GM18867 (cell line): Measurements from ENCODE around the gene TTLL11.

Source experiments
- ATAC-seq: cut with Tn5 transposase; IDR thresholded peaks from one replicate; pipeline ENCODE4 v1.9.1; 2021; ENCODE audit warnings: mild to moderate bottlenecking, moderate library complexity; ENCODE audit not compliant: unreplicated experiment

Gene TTLL11

DNA sequence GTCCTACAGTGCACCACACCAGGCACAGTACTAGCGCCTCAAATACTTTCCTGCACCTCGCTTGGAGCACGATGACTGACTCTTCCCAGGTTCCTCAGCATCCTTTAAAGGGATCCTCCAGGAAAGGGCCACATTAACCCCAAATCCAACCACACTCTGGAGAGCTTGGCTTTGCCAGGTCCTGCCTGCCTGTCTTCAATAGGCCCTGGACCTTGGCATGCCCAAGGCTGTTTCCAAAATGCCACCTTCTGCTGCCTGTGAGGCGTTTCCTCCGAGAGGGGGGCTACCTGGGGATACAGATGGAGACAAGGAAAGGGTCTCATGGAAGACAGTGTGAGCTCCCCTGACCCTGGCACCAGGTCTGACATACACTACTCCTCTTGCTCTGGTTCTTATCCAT is 271.8 kb downstream of the TTLL11 start:
- no peak for ATAC-seq

DNA sequence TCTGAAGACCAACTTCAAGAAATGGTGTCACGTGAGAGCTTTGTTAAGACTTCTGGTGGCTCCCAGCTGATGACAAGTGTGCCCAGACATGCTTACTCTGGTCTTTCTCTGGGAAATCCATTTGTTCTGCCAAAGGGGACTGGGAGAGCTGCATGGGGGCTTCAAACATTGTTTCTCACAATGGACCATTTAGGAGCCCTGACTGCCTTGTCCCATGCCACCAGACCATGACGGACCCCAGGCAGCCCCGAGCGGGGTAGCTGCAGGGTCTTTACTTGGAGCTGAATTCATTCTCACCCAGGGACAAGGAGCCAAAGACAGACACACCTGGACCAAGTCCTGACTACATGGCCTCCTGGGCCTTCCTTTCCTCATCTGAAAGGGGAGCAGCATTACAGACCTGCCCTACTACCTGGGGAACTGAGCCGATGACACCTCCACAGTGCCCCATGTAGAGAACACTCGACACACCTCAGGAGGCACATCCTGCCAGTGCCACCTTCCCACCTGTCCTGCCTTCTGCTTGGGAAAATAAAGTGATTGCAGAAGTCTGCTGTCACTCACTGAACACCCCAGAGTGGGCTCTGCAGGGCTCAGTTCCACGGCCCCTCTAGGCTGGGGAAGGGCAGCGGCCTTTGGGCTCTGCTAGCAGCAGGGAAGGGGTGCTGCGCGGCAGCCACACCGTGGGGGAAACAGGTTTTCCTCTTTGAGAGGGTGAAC is 272.7 kb downstream of the TTLL11 start:
- ATAC-seq: no peak

DNA sequence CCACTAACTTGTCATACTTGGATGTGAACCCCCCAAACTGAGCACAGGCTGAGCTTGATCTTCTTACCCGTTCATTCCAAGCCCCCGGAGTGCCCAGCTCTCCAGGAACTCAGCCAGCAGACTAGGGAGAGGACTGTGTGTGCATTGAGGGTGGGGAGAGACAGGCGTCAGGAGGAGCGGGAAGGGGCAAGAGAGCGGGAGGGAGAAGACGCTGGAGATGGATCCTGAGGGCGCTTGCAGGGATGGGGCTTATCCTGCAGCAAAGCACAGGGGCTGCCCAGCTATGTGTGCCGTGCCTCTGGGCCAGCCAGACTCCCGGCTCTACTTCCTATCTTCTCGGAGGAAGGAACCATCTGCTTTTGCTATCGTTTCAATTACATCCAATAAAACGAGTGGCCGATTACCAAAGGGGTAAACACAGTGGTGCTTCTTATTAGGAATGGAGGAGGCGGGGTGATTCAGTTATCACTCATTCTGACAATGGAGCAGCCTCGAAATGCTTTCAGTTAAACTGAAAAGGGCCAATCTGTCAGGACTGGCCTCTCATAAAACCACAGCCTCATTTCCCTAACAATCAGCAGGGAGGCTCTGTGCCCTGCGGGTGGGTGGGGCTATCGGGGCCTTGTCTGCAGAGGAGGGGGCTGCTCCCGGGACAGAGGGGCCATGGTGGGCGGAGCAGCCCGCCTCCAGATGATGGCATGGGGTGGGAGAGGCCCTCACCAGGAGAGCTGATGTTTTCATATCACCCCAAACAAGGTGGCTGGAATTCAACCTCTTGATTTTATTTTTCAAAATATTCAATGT is 273.5 kb downstream of the TTLL11 start:
- no peak for ATAC-seq

DNA sequence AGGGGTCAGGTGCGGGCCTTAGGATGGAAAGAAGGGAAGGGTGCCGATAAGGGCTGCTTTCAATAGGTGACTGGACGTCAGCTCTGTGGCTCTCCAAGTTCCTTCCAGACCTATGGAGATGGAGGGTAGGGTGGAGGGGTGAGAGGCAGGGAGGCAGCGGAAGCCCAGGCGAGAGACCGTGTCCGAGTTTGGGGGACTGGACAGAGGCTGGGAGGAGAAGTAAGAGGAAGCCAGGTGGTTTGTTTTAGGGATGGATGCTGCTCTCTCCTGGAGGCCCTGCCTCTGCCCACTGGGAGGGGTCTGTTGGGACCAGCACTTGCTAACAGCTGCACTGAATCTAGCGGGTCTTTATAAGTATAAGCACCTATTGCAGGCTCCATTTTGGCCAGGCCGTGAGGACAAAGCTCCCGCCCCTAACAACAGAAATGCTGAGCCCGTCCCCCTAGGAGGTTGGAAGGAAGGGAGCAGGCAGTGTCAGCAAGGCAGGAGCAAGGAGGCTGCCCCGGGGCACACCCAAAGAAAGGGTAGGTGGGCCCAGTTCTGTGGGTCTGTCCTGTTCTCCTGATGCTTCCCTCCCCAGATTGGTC is 274.2 kb downstream of the TTLL11 start:
- ATAC-seq: no peak

DNA sequence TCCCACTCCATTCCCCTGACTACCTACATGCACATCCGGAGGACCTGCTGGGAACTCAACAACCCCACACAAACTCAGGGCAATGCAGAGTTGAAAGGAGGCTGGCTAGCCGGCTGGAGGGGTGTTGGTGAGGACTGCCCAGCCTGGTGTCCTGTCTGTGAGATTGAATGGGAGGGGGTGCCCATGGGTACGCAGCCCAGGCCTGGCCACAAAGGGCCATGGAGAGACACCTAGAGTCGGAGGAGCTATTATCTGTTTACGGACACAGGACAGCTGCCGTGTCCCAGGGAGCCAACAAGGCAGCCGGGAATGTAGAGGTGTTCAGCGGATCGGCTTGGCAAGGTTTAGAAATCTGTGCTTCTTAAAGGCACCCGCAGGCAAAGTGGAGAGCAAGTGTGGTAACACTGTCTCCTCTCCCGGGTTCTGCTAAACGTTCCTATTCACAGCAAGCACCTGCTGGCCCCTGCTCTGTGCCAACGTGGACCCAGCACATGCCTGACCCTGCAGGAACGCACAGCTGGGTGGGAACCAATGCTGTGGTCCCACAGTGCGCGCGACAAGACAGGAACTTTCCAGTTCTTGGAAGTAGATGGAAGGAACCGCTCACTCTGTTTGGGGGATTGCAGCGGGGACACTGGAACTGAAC is 275.0 kb downstream of the TTLL11 start:
- ATAC-seq: no peak

DNA sequence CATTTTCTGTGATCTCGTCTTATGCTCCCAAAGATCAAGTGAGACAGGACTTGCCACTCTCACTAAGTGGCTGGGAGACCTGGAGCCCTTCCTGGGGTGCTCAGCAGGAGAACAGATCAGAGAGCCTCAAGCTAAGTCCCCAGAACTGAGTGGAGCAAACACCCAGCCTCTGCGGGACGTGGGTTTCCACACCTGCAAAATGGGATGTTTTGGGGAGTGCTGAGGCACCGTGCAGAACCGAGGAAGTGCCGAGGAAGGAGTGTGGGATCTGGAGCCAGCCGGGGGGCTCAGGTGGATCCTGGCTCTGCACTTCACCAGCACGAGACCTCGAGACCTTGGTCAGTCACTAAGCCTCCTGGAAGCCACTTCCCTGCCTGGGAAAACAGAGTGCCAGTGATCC is 275.6 kb downstream of the TTLL11 start:
- no peak for ATAC-seq

DNA sequence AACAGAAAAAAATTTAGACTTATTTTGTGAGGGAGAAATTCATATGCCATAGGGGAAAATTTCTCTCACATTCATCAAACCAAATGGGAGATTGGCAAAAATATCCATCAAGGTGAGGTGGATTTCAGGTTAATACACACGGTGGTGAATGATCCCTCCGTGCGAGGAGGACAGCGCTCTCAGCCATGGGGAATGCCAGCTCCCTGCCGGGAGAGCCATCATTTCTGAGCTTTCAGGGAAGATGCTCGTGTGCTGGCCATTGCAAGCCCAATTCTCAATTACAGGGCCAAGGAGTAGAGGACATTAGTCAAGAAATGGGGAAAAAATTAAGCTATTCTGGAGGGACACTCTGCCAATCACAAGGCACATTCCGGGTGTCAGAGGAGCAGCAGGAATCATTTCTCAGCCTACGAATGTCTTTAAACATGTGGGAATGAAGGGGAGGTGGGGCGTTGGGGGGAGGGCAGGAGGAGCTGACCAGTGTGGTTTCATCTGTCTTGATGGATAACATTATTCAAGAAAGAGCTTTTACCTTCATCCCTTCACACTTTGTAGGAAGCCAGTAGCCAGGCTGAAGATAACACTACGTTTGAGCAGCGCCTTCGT is 276.2 kb downstream of the TTLL11 start:
- ATAC-seq: no peak

DNA sequence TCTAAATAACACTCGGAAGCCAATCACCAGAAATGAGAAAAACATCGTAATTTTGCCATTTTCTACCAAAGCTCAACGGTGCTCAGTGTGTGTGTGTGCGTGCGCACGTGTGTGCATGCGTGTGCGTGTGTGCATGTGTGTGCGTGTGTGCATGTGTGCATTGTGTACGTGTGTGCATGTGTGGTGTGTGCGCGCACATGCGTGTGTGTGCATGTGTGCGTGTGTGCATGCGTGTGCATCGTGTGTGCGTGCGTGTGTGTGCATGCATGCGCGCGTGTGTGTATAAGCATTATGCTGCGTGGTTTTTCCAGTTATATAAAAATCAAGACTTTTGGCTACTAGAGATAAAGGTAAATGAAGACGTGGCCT is 276.7 kb downstream of the TTLL11 start:
- ATAC-seq: no peak

DNA sequence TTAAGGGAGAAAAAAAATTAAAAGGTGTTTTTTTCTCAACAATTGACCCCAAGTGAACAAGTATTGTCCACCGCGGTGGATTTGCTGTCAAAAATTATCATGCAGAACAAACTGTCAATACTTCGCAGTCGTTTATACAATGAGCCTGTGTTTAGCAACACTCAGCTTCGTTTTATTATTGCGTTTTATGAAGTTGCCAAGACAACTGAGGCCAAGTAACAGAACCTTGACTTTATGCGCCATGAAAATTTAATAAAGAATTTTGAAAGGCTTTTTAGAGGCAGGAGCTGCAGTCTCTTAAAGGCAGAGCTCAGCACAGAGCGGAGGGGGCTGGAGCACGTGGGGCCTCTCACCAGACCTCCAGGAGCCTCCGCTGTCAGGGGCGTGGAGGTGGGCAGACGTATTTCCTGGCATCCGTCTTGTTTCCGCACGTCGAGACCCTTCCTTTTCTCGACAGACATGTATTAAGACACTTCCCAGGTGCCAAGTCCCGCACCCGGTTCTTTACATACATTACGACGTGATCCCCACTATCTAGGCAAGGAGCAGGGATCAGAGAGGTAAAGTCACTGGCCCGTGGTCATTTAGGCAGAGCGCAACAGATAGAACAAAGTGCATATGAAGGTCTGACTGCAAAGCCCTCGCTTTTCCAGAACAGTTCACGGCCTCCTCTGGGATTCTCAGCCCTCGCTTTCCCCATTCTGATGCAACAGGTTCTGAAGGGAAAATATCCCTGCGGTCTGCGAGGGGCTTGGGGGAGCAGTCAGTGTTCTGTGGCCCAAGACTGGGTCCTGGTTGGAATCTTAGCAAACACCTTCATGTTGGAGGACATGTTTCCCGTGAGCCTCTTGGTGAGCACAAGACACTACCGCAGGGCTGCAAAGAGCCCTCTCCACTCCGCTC is 277.3 kb downstream of the TTLL11 start:
- ATAC-seq: no peak

DNA sequence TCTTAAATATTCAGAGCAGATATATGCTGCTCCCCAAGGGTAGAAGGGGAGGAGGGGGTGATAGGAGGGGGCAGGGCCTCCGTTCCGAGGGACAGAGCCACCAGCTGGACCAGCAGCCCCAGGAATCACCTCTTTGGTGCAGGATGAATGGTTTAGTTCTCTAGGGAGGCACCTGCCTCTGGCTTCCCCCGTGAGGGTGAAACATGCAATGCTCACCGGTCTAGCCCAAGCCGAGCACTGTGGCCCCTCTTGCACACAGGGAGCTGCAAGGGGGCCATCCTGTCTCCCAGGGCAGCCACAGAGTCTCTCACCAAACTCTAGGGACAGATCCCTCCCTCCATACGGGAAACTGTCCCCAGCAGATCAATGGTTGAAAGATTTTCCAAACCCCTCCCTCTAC is 278.0 kb downstream of the TTLL11 start:
- no peak for ATAC-seq

DNA sequence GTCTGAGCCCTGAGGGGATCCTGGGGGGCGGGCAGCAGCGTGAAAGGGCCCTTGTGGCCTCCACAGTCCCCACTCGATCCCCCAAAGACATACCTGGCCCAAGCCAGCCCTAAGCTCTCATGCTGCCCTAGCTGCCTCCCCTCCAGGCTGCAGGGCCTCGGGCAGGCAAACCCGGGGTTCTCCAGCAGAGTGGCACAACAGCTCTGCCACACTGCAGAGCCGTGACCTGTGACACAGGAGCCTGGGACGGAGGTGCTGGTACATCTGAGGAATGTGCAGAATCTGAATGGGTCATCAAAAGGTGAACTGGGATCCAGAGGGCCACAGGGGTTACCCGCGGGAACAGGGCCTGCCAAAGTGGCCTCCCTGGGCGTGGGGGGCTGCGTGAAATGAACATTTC is 278.5 kb downstream of the TTLL11 start:
- ATAC-seq: no peak

DNA sequence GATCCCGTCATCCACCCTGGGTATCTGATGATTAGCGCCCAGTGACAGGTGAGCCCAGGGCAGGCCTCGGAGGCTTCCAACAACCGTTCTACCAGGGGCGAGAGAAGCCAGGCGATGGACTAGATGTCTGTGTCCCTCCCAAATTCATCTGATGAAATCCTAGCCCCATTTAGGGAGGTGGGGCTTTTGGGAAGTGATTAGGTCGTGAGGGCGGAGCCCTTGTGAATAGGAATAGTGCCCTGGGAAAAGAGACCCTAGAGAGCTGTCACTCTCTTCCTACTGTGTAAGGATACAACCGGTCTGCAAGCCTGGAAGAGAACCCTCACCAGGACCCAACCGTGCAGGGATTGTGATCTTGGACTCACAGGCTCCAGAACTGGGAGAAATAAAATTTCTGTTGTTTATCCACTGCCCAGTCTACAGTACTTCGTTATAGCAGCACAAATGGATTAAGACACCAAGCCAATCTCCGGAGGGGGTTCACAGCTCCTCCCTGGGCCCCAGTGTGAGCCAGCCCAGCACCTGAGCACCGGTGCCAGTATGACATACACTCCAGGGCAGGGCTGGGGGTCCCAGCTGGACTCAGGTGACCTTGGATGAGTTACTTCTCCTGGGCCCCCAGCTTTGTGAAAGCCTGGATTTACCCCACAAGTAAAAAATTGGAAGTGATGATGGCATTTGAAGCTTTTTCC is 279.4 kb downstream of the TTLL11 start:
- no peak for ATAC-seq

DNA sequence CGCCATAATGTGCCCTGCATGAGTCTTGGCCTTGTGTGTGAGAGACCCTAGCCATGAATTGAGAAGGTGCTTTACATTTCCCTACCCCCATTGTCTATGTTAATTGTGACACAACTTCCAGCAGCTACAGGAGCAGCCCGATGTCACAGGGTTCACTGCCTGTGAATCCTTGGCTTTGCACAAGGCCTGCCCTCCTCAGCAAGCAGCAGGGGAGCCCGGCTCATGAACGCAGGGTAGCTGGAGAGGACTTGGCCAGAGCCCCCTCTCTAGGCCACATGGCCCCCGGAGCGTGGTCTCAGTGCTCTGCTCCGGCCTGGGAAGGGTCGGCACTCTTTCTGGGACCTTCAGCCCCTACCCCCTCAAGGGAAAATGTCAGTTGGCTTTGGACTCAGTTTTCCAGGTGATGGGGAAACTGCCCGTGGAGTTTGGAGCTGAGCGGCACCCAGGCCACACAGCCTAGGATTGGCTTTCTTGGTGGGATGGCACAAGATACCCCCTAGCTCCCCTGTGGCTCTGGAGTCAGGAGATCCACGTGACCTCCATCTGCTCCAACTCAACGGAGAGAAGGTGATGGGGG is 280.9 kb downstream of the TTLL11 start:
- no peak for ATAC-seq

DNA sequence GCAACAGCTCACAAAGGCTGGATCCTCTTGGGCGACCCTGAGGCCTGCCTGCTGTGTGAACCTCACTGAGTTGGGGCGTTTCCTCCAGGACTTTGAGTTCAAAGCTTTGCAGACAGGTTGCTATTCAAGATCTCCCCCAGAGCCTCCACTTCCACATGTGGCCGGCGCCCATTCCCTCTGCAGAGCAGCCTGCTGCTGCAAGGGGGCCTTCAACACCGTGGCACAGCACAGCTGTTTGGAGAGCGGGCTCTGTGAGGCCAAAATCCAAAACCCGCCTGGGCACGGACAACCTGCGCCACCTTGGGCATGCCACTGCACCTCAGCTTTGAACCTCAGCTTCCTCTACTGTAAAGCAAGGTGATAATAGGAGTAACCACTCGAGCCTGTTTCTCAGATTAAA is 281.4 kb downstream of the TTLL11 start:
- no peak for ATAC-seq

DNA sequence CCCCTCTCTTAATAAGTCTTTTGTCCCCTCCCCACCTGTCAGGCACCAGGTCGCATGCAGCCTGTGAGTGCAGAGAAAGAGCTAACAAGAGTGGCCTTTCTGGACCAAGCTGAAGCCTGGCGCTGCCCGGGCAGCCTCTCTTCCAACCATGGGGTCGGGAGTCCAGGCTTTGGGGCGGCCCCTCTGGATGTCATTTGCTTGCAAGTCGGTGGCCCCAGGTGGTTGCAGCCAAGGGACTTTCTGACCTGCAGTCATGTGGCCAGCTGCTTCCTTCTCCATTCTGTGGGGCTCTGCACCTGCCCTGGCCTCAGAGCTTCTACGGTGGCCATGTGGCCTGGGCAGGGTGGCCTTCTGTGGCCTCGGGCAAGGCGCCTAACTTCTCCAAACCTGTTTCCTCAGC is 282.0 kb downstream of the TTLL11 start:
- ATAC-seq: no peak

DNA sequence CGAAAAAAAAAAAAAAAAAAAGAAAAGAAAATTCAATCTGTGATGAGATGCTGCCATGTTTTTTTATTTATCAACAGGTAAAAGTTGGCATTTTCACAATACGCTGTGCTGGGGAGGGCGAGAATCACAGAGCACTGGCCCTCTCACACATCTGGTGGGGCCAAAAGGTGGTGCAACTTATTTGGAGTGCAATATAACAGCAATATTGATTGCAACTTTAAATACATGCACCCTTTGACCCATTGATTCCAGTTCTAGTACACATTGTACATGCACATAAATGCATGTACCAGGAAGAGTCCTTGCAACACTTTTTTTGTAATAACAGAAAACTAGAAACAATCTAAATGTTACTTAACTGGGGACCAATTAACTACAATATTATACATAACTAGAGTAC is 282.6 kb downstream of the TTLL11 start:
- no peak for ATAC-seq

DNA sequence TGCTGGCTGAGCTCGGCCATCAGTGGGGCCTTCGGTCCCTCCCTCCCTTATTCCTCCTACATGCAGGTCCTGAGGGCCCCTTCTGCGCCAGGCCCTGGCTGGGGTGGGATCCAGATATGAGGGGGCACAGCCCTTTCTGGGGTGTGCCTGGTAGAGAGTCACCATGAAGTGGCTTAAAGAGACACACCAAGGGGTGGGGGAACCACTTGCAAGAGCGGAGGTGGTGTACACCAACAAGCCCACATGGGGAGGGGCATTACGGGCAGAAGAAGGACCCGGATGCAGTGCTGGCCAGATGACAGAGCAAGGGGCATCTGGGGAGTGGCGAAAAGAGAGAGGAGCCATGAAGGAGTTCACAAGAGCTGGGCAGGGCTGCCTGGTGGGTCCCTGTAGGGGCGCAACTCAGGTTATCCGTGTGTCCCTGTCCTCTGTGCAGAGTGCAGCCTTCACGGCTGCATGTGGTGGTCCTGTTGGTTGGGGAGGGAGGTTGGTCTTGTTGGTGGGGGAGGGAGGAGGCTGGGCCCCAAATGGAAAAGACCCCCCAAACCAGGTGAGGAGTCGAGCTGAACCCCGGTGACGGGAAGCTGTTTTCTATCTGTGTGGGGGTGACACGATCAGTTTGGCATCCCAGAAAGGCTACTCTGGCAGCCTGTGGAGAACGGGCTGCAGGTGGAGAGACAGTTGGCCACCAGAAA is 283.6 kb downstream of the TTLL11 start:
- ATAC-seq: no peak

DNA sequence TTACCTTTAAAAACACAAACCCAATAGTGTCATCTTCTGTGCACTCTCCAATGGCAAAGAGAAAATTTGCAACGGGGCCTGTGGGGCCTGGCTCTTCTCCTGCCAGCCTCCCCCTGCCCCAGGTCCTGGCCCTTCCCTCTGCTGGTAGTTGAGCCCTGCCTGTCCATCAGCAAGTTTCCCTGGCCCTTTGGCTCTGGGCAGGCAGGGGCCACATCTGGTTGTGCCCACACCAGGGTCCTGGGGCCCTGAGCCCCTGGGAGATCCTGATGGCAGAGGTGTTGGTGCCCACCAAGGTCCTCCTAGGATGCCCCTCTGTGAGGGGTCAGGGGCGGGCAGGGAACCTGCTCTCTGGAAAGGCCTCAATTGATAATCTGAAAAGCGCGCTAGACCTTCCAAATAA is 284.3 kb downstream of the TTLL11 start:
- no peak for ATAC-seq

DNA sequence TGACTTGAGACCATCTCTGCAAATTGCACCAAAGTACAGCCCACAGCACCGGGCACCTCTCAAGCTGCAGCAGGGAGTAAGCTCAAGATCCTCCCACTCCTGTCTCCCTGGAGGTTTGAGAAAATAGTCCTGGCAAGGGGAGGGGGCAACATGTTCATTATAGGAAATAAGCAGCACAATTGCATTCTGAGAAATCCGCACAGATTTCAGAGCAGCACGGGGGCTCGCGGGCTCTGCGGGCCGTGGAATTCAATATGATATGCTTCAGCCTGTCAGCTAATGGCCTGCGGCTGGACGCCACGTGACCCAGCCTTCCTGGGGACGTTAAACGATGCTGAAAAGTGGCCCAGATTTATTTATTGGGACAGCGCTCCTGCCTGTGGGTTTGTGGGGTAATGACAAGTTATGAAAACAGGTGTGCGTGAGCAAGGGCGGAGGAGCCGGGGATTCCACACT is 285.3 kb downstream of the TTLL11 start:
- no peak for ATAC-seq
